HG03558 (cell line): Measurements from ENCODE around the gene L3MBTL1.

ENCODE experiments used
- ATAC-seq: cut with Tn5 transposase; IDR thresholded peaks from one replicate; pipeline ENCODE4 v1.9.1; 2021; ENCODE audit warnings: moderate number of reproducible peaks; ENCODE audit not compliant: unreplicated experiment; ENCODE audit errors: extremely low read depth

L3MBTL1 gene

DNA sequence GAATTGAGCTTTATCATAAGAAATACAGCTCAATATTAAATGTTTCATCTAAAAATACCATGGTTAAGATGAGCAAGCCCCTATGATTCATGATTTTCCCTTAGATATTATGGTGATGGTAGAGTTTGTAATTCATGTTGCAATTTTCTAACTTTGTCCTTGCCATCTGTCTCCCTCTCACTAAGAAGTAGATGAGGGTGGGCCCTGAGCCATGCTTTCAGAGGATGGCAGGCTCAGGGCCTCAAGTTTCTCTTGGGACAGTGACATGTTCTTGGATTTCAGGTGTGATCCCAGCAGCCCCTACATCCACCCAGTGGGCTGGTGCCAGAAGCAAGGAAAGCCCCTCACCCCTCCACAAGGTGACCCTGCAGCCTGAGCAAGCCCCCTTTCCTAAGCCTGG, 25.6 kb downstream of the L3MBTL1 start:
- no peak for ATAC-seq

DNA sequence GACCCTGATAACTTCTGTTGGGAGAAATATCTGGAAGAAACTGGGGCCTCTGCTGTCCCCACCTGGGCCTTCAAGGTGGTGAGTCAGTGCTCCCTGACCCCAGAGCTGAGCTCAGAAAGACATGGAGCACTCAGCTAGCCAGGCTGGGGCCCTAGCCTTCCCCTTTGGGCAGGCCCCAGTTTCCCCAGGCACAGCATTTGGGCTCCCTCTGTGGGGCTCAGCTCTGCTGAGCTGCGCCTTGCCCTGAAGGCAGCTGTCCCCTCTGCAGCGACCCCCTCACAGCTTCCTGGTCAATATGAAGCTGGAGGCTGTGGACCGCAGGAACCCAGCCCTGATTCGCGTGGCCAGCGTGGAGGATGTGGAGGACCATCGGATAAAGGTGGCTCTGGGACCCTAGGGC, 26.5 kb downstream of the L3MBTL1 start:
- no peak for ATAC-seq

DNA sequence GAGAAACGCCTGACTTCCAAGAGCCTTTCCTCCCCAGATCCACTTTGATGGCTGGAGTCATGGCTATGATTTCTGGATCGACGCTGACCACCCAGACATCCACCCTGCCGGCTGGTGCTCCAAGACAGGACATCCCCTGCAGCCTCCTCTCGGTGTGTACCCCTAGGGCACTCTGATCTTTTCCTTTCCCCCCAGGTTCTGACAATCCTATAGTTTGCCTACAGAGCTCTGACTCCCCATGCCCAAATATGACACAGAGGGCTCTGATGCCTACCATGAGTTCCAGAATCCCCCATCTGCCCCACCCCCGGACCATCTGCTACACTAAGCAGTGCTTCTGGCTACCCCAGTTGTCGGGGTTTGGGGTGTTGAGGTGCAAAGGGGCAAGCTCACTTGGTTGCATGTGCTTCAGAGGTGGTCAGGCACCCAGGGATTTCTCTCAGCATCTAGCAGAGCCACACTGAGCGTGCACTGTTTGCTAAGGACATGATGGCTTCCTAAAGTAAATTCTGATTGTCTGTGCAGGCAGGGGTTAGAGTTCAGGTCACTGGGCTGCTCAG, 27.4 kb downstream of the L3MBTL1 start:
- no peak for ATAC-seq

DNA sequence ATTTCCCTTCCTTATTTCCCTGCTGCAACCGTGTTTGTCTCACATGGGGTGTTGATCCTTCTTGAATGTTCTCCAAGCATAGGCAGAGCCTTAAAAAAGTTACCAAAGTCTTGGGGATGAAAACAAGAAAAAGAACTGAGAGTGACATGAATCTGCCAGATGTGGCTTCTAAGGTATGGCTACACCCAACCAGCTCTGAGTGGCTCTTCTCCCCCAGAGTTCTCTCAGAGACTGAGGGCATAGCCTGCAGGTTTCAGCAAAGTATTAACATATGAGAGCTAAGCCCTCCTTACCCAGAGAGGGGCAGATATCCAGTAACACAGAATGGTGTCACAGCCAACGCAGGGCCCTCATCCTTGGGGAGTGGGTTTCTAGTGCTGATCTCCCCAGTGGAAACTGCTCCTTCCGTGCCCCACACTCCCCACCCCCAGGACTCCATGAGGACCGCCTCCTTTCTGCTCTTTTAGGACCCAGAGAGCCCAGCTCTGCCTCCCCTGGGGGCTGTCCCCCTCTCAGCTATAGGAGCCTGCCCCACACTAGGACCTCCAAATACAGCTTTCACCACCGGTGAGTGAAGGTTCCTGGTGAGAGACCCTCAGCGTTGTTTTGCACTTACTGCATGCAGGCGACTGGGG, 28.0 kb downstream of the L3MBTL1 start:
- ATAC-seq, result no peak

DNA sequence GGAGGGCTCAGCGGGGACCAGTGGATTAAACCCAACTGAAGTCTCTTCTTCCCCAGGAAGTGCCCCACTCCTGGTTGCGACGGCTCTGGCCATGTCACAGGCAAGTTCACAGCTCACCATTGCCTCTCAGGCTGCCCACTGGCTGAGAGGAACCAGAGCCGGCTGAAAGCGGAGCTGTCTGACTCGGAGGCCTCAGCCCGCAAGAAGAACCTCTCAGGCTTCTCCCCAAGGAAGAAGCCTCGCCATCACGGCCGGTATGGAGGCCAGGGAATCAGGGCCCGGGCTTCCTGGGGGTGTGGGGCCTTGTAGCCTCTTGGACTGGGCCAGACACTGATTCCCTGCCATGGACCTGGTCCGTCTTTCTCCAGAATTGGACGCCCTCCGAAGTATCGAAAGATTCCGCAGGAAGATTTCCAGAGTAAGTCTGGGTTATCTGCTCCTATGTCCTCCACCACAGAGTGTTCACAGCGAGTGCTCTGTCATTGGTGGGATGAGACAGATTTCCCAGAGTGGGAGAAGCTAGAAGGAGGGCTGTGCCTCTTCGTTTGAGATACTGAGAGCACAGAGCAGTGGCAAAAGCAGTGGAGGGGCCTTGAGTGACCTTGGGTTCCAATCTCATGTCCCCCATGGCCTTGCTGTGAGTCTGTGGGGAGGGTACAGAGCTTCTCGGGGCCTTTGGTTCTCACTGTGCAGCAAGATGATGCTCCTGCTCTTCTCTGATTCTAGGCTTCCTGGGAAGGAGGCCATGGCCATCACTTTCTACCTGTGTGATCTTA, 28.7 kb downstream of the L3MBTL1 start:
- no peak for ATAC-seq

DNA sequence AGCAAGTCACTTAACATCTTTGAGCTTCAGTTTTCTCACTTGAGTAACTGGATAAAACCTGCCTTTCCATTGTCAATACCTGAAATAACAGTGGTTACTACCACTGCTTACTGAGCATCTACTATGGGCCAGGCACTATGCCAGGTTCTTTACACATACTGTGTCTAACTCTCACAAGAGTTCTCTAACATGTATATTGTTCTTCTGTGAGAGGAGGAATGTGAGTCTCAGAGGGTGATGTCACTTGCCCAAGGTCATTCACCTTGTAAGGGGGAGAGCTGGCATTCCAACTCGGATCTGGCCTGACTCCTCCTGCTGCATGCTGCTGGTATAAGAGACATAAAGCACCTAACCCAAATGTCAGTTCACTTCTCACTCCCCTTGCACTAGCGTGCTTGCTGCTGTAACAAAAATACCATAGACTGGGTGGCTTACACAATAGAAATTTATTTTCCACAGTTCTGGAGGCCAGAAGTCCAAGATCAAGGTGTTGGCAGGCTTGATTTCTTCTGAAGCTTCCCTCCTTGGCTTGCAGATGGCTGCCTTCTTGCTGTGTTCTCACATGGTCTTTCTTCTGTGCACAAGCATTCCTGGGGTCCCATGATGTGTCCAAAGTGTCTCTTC, 29.4 kb downstream of the L3MBTL1 start:
- ATAC-seq, result no peak

DNA sequence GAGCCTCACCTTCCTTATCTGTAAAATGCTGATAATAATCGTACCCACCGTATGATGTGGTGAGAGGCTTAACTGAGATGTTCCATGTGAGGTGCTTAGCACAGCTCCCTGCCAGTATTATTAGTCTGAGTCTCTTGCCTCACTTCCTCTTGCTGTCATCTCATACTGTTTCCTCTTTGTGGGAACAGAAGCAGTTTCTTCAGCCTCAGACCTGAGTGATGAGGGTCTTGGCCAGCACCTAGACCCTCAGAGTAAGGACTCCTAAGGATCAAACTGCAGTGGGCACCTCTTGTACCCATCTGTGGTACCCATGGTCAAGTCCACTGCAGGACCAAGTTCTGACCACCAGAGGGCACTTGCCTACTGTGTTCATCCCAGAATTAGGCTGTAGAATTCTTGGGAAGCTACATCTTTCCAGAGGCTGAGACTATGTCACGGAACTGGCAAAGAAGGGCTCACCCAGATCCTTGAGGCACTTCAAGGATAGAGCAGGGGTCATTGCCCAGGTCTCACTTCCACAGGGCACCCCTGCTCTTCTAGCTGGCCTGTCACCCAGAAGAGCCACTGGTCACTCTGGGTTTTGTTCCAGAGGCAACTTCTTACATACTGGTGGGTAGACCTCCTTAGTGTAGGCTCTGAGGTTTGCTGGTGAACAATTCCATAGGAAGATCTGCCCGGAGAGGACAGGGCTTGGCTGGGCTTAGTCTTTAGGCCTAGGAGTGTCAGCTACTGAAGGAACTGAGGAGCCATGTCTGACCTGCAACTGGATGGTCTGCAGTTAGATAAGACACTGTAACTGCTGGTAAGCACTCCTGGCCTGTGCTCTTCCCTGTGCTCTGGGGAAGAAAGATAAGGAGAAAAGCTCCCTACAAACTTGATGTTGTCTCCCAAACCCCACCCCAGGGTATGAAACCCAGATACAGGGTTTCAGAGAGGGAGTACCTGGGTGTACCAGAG, 30.7 kb downstream of the L3MBTL1 start:
- ATAC-seq, result no peak

DNA sequence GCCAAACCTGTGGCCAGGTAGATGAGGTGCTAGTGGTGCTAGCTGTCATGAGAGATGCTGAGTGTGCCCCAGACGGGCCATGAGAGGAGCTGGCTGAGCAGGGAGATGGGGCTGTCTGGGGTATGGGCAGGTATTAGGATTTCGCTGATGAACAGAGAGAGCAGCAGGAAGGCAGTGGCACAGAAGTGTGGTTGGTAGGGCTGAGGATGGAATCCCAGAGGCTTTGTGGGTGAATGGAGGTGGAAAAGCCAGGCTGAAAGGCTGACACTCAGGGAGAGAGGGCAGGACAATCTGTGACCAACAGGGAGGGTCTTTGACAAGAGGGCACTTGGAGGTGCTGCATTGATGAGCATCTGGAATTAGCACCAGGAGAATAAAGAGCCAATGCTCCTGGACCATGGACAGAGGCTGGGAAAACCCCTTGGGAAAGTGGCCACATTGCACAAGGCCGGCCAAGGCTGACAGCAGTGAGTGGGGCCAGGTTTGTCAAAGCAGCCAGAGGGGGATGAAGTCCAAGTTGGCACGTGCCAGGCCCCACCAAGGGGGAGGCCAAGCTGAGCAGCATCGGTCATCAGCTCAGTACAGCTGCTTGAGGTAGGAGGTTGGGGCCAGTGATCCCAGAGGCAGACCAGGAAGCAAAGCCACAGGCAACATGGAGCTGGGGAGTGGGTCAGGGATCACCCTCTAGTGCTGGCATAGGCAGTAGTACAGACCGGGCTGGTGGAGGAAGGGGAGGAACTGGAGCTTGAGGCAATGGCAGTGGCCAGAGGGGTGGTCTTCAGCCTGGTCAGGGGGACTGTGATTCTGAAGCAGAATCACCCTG, 31.6 kb downstream of the L3MBTL1 start:
- no peak for ATAC-seq

DNA sequence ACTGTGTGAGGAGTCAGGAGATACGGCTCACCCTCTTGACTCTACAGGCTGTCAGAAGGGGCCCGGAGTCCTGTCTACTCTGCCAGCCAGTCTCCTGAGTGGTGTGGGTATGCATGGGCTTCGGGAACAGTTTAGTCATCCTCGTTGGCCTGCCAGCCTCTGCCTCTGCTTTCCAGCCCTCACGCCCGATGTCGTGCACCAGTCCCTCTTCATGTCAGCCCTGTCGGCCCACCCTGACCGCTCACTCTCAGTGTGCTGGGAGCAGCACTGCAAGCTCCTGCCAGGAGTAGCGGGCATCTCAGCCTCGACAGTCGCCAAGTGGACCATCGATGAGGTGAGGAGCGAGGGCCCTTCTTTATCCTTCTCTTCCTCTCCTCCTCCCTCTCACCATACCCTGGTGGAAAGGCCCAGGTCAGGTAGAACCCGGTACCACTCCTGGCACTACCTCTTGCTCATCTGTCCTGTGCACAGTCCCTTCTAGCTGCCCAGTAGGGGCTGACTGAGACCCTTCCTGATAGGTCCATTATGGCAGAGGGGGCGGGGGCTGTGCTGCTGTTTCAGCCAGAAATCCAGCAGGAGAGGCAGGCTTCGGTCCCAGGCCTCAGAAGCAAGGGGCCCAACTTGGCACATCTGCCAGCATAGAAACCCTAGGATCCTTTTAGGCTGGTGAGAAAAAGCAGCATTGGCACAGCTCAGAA, 32.6 kb downstream of the L3MBTL1 start:
- ATAC-seq, result no peak

DNA sequence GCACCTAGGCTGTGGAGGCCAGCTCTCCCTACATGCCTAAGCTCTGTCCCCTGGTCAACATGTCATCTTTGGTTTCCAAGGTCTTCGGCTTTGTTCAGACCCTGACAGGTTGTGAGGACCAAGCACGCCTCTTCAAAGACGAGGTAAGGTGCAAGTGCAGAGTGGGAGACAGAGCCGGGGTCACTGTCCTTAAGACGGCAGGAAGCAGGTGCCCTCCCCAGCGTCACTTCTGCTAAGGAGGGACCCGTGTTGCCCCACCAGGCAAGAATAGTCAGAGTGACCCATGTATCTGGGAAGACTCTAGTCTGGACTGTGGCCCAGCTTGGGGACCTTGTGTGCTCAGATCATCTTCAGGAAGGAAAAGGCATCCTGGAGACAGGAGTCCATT, 33.2 kb downstream of the L3MBTL1 start:
- ATAC-seq, result no peak

DNA sequence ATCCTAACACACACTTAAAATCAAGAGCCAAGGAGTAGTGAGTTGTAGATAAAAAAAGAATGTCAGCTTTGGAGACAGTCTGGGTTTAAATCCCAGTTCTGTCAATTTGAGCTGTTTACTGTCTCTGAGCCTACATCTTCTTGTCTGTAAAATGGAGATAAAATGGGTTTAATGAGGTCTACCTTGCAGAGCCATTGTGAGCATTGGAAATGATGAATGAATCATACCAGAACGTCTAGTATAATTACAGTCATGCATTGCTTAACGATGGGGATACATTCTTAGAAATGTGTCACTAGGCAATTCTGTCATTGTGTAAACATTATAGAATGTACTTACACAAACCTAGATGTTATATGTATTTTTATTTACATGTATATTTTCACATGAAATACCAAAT, 33.7 kb downstream of the L3MBTL1 start:
- ATAC-seq, result no peak

DNA sequence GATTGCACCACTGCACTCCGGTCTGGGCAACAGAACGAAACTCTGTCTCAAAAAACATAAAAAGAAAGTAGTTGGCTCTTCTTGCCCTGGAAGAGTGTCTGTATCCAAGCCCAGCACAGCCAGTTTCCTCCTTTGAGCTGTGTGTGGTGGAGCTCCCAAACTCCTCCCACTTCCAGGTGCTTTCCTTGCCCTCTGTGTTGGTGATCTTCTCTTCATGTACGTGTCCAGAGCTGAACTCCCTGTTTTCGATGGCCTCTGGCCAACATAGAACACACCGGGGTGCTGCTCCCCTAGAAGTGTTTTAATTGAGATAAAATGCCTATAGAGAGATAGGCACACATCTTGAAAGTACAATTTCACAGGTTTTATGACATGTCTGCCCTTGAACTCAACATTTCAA, 34.7 kb downstream of the L3MBTL1 start:
- no peak for ATAC-seq

DNA sequence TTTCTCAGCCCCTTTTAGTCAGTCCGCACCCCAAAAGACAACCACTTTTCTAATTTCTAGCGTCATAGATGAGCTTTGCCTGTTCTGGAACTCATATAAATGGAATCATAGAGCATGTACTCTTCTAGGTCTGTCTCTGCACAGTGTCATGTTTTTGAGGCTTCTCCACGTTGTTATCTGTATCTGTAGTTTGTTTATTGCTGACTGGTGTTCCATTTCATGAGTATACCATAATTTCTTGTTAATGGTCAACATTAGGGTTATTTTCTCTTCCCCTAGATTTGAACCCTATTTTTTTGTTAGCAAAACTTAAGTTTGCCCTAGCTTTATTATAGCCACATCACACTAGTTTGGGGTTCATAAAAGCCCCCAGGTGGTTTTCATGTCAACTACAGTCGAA, 35.2 kb downstream of the L3MBTL1 start:
- no peak for ATAC-seq

DNA sequence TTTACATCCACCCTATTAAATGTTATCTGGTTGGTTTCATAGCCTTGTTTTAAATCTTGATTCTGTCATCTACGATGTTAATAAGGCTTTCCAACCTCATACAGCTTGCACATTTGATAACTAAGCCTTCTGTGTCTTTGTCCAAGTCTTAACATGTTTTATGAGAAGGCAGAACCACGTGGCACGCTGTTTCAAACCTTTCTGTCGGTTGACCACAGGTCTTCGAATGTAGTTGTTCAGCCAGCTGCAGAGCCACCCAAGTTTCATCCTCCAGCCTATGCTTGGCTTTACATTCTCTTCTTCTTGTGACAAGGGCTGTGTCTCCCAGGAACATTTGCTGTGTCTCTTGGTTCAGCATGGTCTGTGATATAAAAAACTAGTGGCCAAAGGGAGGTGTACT, 35.6 kb downstream of the L3MBTL1 start:
- no peak for ATAC-seq

DNA sequence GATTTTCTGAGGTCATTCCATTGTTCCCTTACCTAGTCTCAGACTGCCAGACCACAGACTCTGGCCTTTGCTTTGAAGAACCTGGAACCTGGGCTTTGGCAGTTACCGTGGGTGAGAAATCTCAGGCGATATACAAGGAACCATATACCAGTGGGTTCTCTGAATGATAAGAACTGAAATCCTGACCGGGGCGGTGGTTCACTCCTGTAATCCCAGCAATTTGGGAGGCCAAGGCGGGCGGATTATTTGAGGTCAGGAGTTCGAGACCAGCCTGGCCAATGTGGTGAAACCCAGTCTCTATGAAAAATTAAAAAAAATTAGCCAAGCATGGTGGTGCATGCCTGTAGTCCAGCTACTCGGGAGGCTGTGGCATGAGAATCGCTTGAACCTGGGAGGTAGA, 37.0 kb downstream of the L3MBTL1 start:
- ATAC-seq, result no peak

DNA sequence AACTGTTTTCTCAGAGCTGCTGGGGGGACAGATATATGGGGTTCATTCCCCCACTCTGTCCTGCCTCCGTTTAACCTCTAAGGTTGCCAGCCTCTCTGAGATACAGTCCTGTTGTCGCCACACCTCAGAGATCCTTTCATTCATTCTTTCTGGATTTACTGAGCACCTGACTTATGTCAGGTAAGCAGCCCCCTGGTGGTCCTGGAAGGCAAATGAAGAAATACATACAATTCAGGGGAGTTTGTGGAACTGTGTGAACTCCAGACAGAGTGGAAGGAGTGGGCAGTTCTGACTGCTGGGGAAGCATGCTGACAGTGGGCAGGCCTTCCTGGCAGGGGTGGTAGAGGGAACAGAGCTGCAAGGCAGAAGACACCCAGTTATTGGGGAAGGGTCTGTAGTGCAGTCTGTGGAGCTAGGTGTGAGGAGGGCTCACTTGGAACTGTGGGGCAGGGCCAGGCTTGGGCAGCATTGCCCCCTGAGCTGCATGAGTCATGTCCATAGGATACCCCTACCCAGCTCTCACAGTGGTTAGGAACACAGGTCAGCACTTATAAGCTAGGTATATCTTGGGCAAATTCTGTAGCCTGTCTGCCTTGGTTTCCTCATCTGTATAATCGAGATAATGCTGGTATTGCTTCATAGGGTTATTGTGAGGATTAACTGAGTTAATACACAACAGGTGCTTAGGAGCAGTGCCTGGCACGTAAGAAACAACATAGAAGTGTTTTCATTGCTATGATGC, 38.5 kb downstream of the L3MBTL1 start:
- no peak for ATAC-seq

DNA sequence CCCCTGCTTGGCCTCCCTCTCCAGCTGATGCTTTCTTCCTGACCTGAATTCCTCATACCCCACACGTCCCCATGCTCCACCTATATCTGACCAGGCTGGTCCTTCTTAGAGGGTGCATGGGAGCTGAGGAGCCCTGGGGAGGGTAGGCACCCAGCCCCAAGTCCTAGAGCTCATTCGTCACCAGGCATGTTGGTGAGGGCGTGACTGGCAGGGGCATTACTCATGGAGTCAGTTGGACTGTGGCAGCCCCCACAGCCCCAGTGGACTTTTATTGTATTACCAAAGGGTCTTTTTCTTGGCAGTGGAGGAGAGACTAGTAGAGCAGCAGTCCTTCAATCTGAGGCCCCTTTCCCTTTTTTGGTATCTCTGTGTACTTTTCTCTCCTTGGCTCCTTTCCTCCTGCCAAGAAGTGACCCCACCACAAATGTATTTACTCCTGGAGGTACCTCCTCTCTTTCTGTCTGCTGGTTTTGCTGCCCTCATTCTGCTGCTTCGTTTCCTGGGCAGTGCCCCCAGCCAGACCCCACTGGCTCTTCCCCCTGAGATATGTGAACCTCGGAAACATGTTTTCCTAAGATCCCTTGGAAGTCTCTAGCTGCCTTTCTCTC, 40.9 kb downstream of the L3MBTL1 start:
- ATAC-seq, result no peak
